Sigmoid colon (tissue), 7 donors: ENCODE results near the gene CUX1. TPM values are rescaled to one million over a fixed set of nuclear protein-coding genes. Genes with fewer than 3 reads are reported as not detected.

ENCODE experiments used
- DNase-seq: peaks from one replicate; pipeline ENCODE4 v3.0.0-alpha.2; 2019
- H3K27ac ChIP-seq, 4 donors: fragments of 200-600 bp; sonication (generic); one replicate each; pipeline ENCODE4 v1.5.1; 2016 to 2019; ENCODE audit warnings: mild to moderate bottlenecking in 1 of 4
- H3K27me3 ChIP-seq, 3 donors: fragments of 200-600 bp; sonication (generic); one replicate each; pipeline ENCODE4 v1.5.1; 2019; ENCODE audit warnings: mild to moderate bottlenecking in 1 of 3
- H3K36me3 ChIP-seq, 4 donors: fragments of 200-600 bp; sonication (generic); one replicate each; pipeline ENCODE4 v1.5.1; 2016 to 2019
- H3K4me1 ChIP-seq, 4 donors: fragments of 200-600 bp; sonication (generic); one replicate each; pipeline ENCODE4 v1.5.1; 2017 to 2019
- H3K4me3 ChIP-seq, 4 donors: fragments of 200-600 bp; sonication (generic); one replicate each; pipeline ENCODE4 v1.5.1; 2017 to 2019; ENCODE audit warnings: mild to moderate bottlenecking in 2 of 4, moderate library complexity in 1 of 4
- H3K9me3 ChIP-seq, 4 donors: fragments of 200-600 bp in 3 of 4; sonication (generic) in 3 of 4; one replicate each; pipeline versions ENCODE4 v1.5.1 to v1.6.1; 2013 to 2019
- EP300 ChIP-seq, 4 donors: sonication (generic); formaldehyde crosslinking; IDR thresholded peaks; one replicate each; pipeline ENCODE4 v1.6.1; 2017; ENCODE audit warnings: antibody characterized with exemption in 4 of 4
- POLR2A ChIP-seq, 2 donors: fragments of 450-650 bp; IDR thresholded peaks; one replicate each; pipeline ENCODE4 v1.6.1; 2016; ENCODE audit warnings: antibody characterized with exemption in 2 of 2, mild to moderate bottlenecking in 2 of 2, moderate library complexity in 2 of 2
- POLR2AphosphoS5 ChIP-seq, 4 donors: sonication (generic); formaldehyde crosslinking; IDR thresholded peaks; one replicate each; pipeline ENCODE4 v1.6.1; 2017; ENCODE audit warnings: antibody characterized with exemption in 4 of 4
- WGBS, 2 donors: extraction: QIAGEN DNeasy Blood & Tissue Kit; methylation state at CpG; one replicate each; pipeline ENCODE4 v1.1.7; 2013; 5-methylcytosine and 5-hydroxymethylcytosine counted together
- intact Hi-C: fragments of 100-400 bp; cut with DNase I; formaldehyde crosslinking; loops from one replicate; pipeline ENCODE4 v1.15.1; 2023
- polyA plus RNA-seq, 3 donors: library from polyadenylated mRNA; stranded (reverse); fragments of 200-250 nt; gene quantifications; one replicate each; pipeline ENCODE4 v1.2.3, GENCODE V29; 2013
- total RNA-seq, 4 donors: library from RNA; depleted of rRNA; stranded (reverse); fragments of >200 nt; gene quantifications; one replicate each; pipeline ENCODE4 v1.1.0, GENCODE V29; 2016
- TF ChIP-seq, protein P1 (sequence below), 4 experiments: fragments of 450-650 bp in 3 of 4; fragments of 200-600 bp in 1 of 4; IDR thresholded peaks; one replicate each; pipeline ENCODE4 v1.5.1; 2016 to 2019; ENCODE audit warnings: antibody characterized with exemption in 4 of 4, mild to moderate bottlenecking in 3 of 4, moderate library complexity in 2 of 4
- donor health status: healthy with polysubstance abuse.
- donor health status: Bipolar disorder and iron deficiency.
- donor health status: healthy.

The CUX1 gene
- total and polyA plus RNA-seq, 7 donors, result 46.7 to 127 (median 49.9) TPM

- DNase-seq, result no peak
- Histone ChIP-seq H3K4me1 (peaks cover 0 to 13% (median 6%) of the 10 kb centered on the region in 4 donors), H3K9me3 (no peaks in the 10 kb centered on the region), H3K4me3 (no peak overlapping the region), H3K36me3 (no peaks in the 10 kb centered on the region), H3K27ac (no peak overlapping the region), H3K27me3 (no peaks in the 10 kb centered on the region)
- intact Hi-C loops, result no loop called here
- WGBS, 2 donors, result 81 to 90% methylated on average over 10 of the region's 10 CpGs
- TF ChIP-seq, protein P1, sequence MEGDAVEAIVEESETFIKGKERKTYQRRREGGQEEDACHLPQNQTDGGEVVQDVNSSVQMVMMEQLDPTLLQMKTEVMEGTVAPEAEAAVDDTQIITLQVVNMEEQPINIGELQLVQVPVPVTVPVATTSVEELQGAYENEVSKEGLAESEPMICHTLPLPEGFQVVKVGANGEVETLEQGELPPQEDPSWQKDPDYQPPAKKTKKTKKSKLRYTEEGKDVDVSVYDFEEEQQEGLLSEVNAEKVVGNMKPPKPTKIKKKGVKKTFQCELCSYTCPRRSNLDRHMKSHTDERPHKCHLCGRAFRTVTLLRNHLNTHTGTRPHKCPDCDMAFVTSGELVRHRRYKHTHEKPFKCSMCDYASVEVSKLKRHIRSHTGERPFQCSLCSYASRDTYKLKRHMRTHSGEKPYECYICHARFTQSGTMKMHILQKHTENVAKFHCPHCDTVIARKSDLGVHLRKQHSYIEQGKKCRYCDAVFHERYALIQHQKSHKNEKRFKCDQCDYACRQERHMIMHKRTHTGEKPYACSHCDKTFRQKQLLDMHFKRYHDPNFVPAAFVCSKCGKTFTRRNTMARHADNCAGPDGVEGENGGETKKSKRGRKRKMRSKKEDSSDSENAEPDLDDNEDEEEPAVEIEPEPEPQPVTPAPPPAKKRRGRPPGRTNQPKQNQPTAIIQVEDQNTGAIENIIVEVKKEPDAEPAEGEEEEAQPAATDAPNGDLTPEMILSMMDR (IDR thresholded peaks at IDR 0.05), result no peak
- no peak for TF ChIP-seq POLR2A (IDR thresholded peaks at IDR 0.05)
- no peak for TF ChIP-seq EP300 (IDR thresholded peaks at IDR 0.05)
- TF ChIP-seq POLR2AphosphoS5 (IDR thresholded peaks at IDR 0.05), result no peak
These were observed 178.8 kb downstream of the CUX1 start for GRCh38 chr7:101996131-101996691.

DNA sequence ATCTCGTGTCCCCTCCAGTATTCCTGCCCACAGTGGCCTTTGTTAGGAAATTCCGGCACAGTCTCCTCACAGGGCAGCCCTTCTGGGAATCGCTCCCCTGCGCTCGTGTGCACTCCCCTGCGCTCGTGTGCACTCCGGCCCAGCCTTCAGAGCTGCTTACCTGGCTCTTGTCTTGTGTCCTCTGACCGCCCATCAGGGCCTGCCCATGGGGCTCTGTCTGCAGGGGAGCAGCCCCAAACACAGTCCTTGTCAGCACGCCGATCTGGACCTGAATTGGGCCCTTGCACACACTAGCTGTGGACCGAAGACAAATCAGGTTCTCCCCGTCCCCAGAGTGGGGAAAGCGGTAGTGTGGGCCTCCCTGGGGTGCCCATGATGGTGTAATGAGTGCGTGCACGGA lies 179.4 kb downstream of the CUX1 start:
- Histone ChIP-seq H3K27me3 (no peaks in the 10 kb centered on the region), H3K27ac (no peak overlapping the region), H3K36me3 (no peaks in the 10 kb centered on the region), H3K9me3 (no peaks in the 10 kb centered on the region), H3K4me3 (no peak overlapping the region), H3K4me1 (peaks cover 0 to 15% (median 6%) of the 10 kb centered on the region in 4 donors)
- WGBS, 2 donors, result 95 to 97% methylated on average over 16 of the region's 16 CpGs
- DNase-seq, result no peak
- intact Hi-C loops, result no loop called here
- TF ChIP-seq, protein P1 (IDR thresholded peaks at IDR 0.05), result no peak
- no peak for TF ChIP-seq POLR2AphosphoS5 (IDR thresholded peaks at IDR 0.05)
- TF ChIP-seq EP300 (IDR thresholded peaks at IDR 0.05), result no peak
- TF ChIP-seq POLR2A (IDR thresholded peaks at IDR 0.05), result no peak

GRCh38 chr7:101998029-101998905 lies 180.8 kb downstream of the CUX1 start:
- no peak for DNase-seq
- Histone ChIP-seq H3K4me3 (no peak overlapping the region), H3K27ac (no peak overlapping the region), H3K36me3 (no peaks in the 10 kb centered on the region), H3K27me3 (no peaks in the 10 kb centered on the region), H3K9me3 (no peaks in the 10 kb centered on the region), H3K4me1 (peaks cover 0 to 15% (median 6%) of the 10 kb centered on the region in 4 donors)
- intact Hi-C loops, result no loop called here
- WGBS, 2 donors, result 83 to 92% methylated on average over 24 of the region's 24 CpGs
- TF ChIP-seq, protein P1 (IDR thresholded peaks at IDR 0.05), result no peak
- no peak for TF ChIP-seq POLR2A (IDR thresholded peaks at IDR 0.05)

GRCh38 chr7:101998906-101999240 lies 181.4 kb downstream of the CUX1 start:
- 51 to 76% methylated on average over 6 of the region's 6 CpGs for WGBS, 2 donors
- H3K27me3 ChIP-seq, result no peaks in the 10 kb centered on the region
- H3K4me1 ChIP-seq, result peaks cover 0 to 21% (median 7%) of the 10 kb centered on the region in 4 donors
- H3K4me3 ChIP-seq, result no peak overlapping the region
- no peak overlapping the region for H3K27ac ChIP-seq
- no peaks in the 10 kb centered on the region for H3K36me3 ChIP-seq
- TF ChIP-seq POLR2AphosphoS5 (IDR thresholded peaks at IDR 0.05), result no peak
- TF ChIP-seq POLR2A (IDR thresholded peaks at IDR 0.05), result no peak
- TF ChIP-seq, protein P1 (IDR thresholded peaks at IDR 0.05), result no peak
- TF ChIP-seq EP300 (IDR thresholded peaks at IDR 0.05), result no peak
- intact Hi-C loops, result no loop called here
- DNase-seq, result no peak
- no peaks in the 10 kb centered on the region for H3K9me3 ChIP-seq
